Measurements from ENCODE around the gene XRCC1.
"Not testable (repeated sequence)": the region's sequence is repeated elsewhere in the genome, so short reads cannot be mapped to it uniquely, and the experiment has no call there.

XRCC1 gene

GRCh38 chr19:43540381-43540780 lies 34.9 kb downstream of the XRCC1 start:
- no peak for DNase-seq

- DNase-seq: no peak
Observed at GRCh38 chr19:43538922-43539321, 36.4 kb downstream of the XRCC1 start.

- no peak for DNase-seq
Observed at GRCh38 chr19:43534816-43535761, 40.2 kb downstream of the XRCC1 start.

GRCh38 chr19:43534305-43534815 lies 41.0 kb downstream of the XRCC1 start:
- DNase-seq: no peak

- DNase-seq: peak; percentile 98
Observed at GRCh38 chr19:43533546-43534304, 41.6 kb downstream of the XRCC1 start.

GRCh38 chr19:43532962-43533545 lies 42.3 kb downstream of the XRCC1 start, which contains the start of gene ZNF575:
TSS of gene ZNF575 (plus strand) at chr19:43533188. CDS start at chr19:43534423, 1,235 bp downstream.
- DNase-seq: peak; percentile 96

- DNase-seq: peak; percentile 84
Observed at GRCh38 chr19:43532571-43532961, 42.8 kb downstream of the XRCC1 start.

GRCh38 chr19:43527860-43528622 lies 47.3 kb downstream of the XRCC1 start:
- DNase-seq: peak; percentile 48

GRCh38 chr19:43526884-43527859 lies 48.2 kb downstream of the XRCC1 start, which contains the start of gene ETHE1:
TSS of gene ETHE1 (minus strand) at chr19:43527201. CDS start at chr19:43527177, 24 bp downstream.
- DNase-seq: peak; percentile 60

- DNase-seq: no peak
Observed at GRCh38 chr19:43525836-43526771, 49.2 kb downstream of the XRCC1 start.

- no peak for DNase-seq
Observed at GRCh38 chr19:43524922-43525835, 50.1 kb downstream of the XRCC1 start.

- DNase-seq: not testable (repeated sequence)
Observed at GRCh38 chr19:43523696-43524095, 51.6 kb downstream of the XRCC1 start.

GRCh38 chr19:43522929-43523328 lies 52.4 kb downstream of the XRCC1 start:
- DNase-seq: no peak

- DNase-seq: peak; percentile 65
Observed at GRCh38 chr19:43519436-43520088, 55.8 kb downstream of the XRCC1 start.

GRCh38 chr19:43518051-43518450 lies 57.3 kb downstream of the XRCC1 start:
- no peak for DNase-seq

GRCh38 chr19:43512399-43512798 lies 62.9 kb downstream of the XRCC1 start:
- DNase-seq: not testable (repeated sequence)

GRCh38 chr19:43511324-43511723 lies 64.0 kb downstream of the XRCC1 start:
- DNase-seq: no peak

- DNase-seq: no peak
Observed at GRCh38 chr19:43510713-43511112, 64.6 kb downstream of the XRCC1 start.
